Panc1 (cell line): ENCODE results near the gene SSTR5. TPM values are rescaled to one million over a fixed set of nuclear protein-coding genes. Genes with fewer than 3 reads are reported as not detected.

Source experiments
- ATAC-seq: fragments of 200-7000 bp; cut with Tn5 transposase; 2 replicates; pipeline ENCODE4 v1.9.1; 2020; ENCODE audit warnings: mild to moderate bottlenecking, moderate library complexity
- BruUV-seq: library from RNA; stranded (reverse); fragments of 400-500 nt; replicated peaks from 2 replicates; lab custom pipeline; 2021; lab: Mats Ljungman, UMichigan
- CTCF ChIA-PET: fragments of 300-600 bp; sonication (Branson Sonifier 250); formaldehyde crosslinking; loops from one replicate; lab custom pipeline; 2022; ENCODE audit warnings: antibody characterized with exemption; lab: Charles Lee
- POLR2A ChIA-PET: fragments of 300-600 bp; sonication (Branson Sonifier 250); formaldehyde crosslinking; loops from one replicate; lab custom pipeline; 2022; ENCODE audit warnings: antibody characterized with exemption; lab: Charles Lee
- DNase-seq: peaks from one replicate; pipeline ENCODE4 v3.0.0-alpha.2; 2010; ENCODE audit warnings: low read depth, low spot score
- H3K27ac ChIP-seq: 2 replicates; pipeline ENCODE4 v1.5.1; 2011; ENCODE audit warnings: mild to moderate bottlenecking, low read length, inconsistent platforms
- H3K27me3 ChIP-seq: fragments of 200-500 bp; sonication (Bioruptor generic); 2 replicates; pipeline ENCODE4 v1.6.0; 2014; ENCODE audit warnings: low read length, inconsistent platforms; ENCODE audit not compliant: control insufficient read depth, insufficient read depth
- H3K36me3 ChIP-seq: fragments of 200-500 bp; sonication (Bioruptor generic); 2 replicates; pipeline ENCODE4 v1.5.1; 2014; ENCODE audit warnings: inconsistent platforms, mild to moderate bottlenecking, low read length, moderate library complexity; ENCODE audit not compliant: control insufficient read depth, insufficient read depth
- H3K4me1 ChIP-seq: 2 replicates; pipeline ENCODE4 v1.5.1; 2011; ENCODE audit warnings: inconsistent platforms, mild to moderate bottlenecking, low read length, moderate library complexity; ENCODE audit not compliant: control insufficient read depth, insufficient read depth
- H3K4me3 ChIP-seq, 2 experiments: 2 replicates each; pipeline ENCODE4 v1.5.1; 2011 to 2012; ENCODE audit warnings: low read depth in 2 of 2, low read length in 2 of 2, mild to moderate bottlenecking in 2 of 2, inconsistent platforms in 1 of 2, moderate library complexity in 1 of 2
- H3K9me3 ChIP-seq: fragments of 200-500 bp; sonication (Bioruptor generic); 2 replicates; pipeline ENCODE4 v1.5.1; 2014; ENCODE audit warnings: low read depth, mild to moderate bottlenecking, inconsistent platforms, low read length, moderate library complexity; ENCODE audit not compliant: control insufficient read depth, insufficient read depth
- CTCF ChIP-seq: fragments of 450-650 bp; IDR thresholded peaks from 2 replicates; pipeline ENCODE4 v1.5.1; 2017; ENCODE audit warnings: mild to moderate bottlenecking
- POLR2AphosphoS5 ChIP-seq: IDR thresholded peaks from 2 replicates; pipeline ENCODE4 v1.6.1; 2012; ENCODE audit warnings: mild to moderate bottlenecking, low read depth, low read length, moderate library complexity
- REST ChIP-seq, 2 experiments: IDR thresholded peaks; 2 replicates each; pipeline ENCODE4 v1.6.1; 2011 to 2012; ENCODE audit warnings: low read depth in 2 of 2, control low read depth in 1 of 2, low read length in 1 of 2, mild to moderate bottlenecking in 1 of 2, moderate library complexity in 1 of 2; ENCODE audit not compliant: insufficient read depth in 1 of 2
- SIN3A ChIP-seq: IDR thresholded peaks from 2 replicates; pipeline ENCODE4 v1.6.1; 2012; ENCODE audit warnings: low read depth, mild to moderate bottlenecking, low read length, moderate library complexity, borderline replicate concordance; ENCODE audit not compliant: insufficient read depth
- TCF7L2 ChIP-seq: IDR thresholded peaks from 2 replicates; pipeline ENCODE4 v1.6.1; 2011; ENCODE audit warnings: mild to moderate bottlenecking, low read depth, low read length, inconsistent platforms
- in situ Hi-C: cut with HindIII; loops from 2 replicates; pipeline ENCODE4 v1.10.0; 2016; ENCODE audit warnings: low sequenced_read_pairs, low pct_unique_long_range_greater_than_20kb
- intact Hi-C: fragments of 100-400 bp; cut with micrococcal nuclease; formaldehyde crosslinking; loops from one replicate; pipeline ENCODE4 v1.10.0; 2022; ENCODE audit not compliant: unreplicated experiment
- total RNA-seq: library from RNA; stranded (reverse); gene quantifications from one replicate; pipeline ENCODE4 v1.2.1, GENCODE V29; 2021; ENCODE audit not compliant: unreplicated experiment

Gene SSTR5
- total RNA-seq, 1 experiment from 2014 or later, result 2.8 TPM

GRCh38 chr16:1093284-1094123 lies 21.0 kb downstream of the SSTR5 start:
- DNase-seq, result no peak
- Histone ChIP-seq H3K27me3 (no peaks in the 10 kb centered on the region), H3K36me3 (no peaks in the 10 kb centered on the region), H3K9me3 (no peaks in the 10 kb centered on the region), H3K4me1 (peaks cover 45% of the 10 kb centered on the region), H3K4me3 (no peak overlapping the region), H3K27ac (no peak overlapping the region)
- CTCF ChIA-PET, result interaction anchor here (0.6 kb wide), 1 partner anchor 36 kb away, joined by 5 read pairs; no protein-coding TSS in a partner anchor
- intact Hi-C loops (no loop called here), in situ Hi-C loops (no loop called here)
- POLR2A ChIA-PET, result no interaction called here
- ATAC-seq, result peak; percentile 62
- TF ChIP-seq SIN3A (no peak), TCF7L2 (no peak), REST (IDR thresholded peaks at IDR 0.05; ENCODE audit: insufficient read depth in 1 of 2, low read depth in 2 of 2, low read length in 1 of 2) (no peak), POLR2AphosphoS5 (no peak), CTCF (peak; percentile 23; the same call in 1 of the 2 replicates)
- no TSS peak for BruUV-seq

- peaks cover 45% of the 10 kb centered on the region for H3K4me1 ChIP-seq
- CTCF ChIA-PET, result interaction anchor here (0.6 kb wide), 1 partner anchor 37 kb away, joined by 5 read pairs; no protein-coding TSS in a partner anchor
- no peaks in the 10 kb centered on the region for H3K27me3 ChIP-seq
- no peaks in the 10 kb centered on the region for H3K36me3 ChIP-seq
- BruUV-seq, result no TSS peak
- in situ Hi-C loops (no loop called here), intact Hi-C loops (no loop called here)
- H3K4me3 ChIP-seq, result no peak overlapping the region
- TF ChIP-seq POLR2AphosphoS5 (no peak), REST (IDR thresholded peaks at IDR 0.05; ENCODE audit: insufficient read depth in 1 of 2, low read depth in 2 of 2, low read length in 1 of 2) (no peak), CTCF (no peak), TCF7L2 (no peak), SIN3A (no peak)
- DNase-seq (no peak), ATAC-seq (no peak)
- H3K9me3 ChIP-seq, result no peaks in the 10 kb centered on the region
- POLR2A ChIA-PET, result no interaction called here
- no peak overlapping the region for H3K27ac ChIP-seq
Measured at GRCh38 chr16:1094124-1094479, 21.6 kb downstream of the SSTR5 start.
